ENCODE results near the gene PRKAR2B. TPM values are rescaled to one million over a fixed set of nuclear protein-coding genes. Genes with fewer than 3 reads are reported as not detected.

Gene PRKAR2B
- total RNA-seq, 1 experiment from 2014 or later, result 24.8 TPM

- no peak for DNase-seq (ENCODE audit: low read depth, low spot score)
- in situ Hi-C loops (cut with HindIII; ENCODE audit: low pct_unique_long_range_greater_than_20kb, low sequenced_read_pairs), result no loop called here
These were observed 19.0 kb downstream of the PRKAR2B start for GRCh38 chr7:107063245-107064120.

DNA sequence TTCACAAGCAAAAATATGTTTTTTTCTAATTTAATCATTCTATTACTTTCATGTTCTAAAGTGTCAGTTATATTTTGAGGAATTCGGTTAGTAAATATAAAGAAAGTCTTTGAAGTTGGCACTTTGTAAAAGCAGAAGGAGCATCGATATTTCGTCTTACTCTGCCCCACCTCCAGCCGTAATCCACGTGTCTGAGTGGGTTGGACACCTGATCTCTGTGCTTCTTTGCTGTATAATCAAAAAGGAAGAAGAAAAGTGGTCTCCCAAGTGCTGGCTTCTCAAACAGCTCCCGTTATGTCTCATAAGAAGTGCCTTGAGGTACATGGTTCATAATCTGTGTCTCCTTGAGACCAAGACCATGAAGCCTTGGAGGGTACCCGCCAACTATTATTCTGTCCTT, 19.8 kb downstream of the PRKAR2B start:
- DNase-seq (ENCODE audit: low read depth, low spot score), result no peak
- in situ Hi-C loops (cut with HindIII; ENCODE audit: low pct_unique_long_range_greater_than_20kb, low sequenced_read_pairs), result no loop called here

DNA sequence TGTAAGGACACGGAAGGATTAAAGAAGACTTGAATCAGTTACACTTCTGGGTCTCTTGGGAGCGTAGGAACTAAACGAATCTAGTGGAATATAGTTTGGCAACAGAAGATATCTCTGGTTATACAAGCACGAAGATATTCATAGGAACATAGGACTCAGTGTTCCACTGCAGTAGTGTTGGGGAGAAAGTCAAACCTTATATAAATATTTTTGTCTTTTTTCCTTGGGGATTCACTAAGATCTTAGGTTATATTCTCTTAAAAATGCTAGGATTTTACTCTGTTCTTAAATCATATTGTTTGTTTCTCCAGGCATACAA, 21.4 kb downstream of the PRKAR2B start:
- DNase-seq (ENCODE audit: low read depth, low spot score), result no peak
- in situ Hi-C loops (cut with HindIII; ENCODE audit: low pct_unique_long_range_greater_than_20kb, low sequenced_read_pairs), result no loop called here

DNA sequence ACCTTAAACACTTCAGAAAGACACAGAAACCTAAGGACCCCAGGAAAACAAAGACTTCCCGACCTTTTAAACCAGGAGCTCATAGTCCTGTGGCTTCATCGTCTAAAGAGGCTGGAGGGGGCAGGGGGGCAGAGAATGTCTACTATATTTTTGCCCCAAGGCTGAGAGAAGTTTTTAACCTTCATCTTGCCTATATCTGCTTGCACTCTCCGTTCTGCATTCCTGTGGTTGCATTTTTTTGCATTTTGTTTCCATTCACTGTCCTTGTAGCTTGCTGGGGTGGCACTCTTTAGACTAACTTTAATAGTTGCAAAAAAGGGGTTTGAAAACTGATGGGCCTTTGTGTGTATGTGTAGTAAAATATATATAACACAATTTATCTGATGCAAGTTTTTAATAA, 23.7 kb downstream of the PRKAR2B start:
- in situ Hi-C loops (cut with HindIII; ENCODE audit: low pct_unique_long_range_greater_than_20kb, low sequenced_read_pairs), result no loop called here
- no peak for DNase-seq (ENCODE audit: low read depth, low spot score)

GRCh38 chr7:107069457-107069856, 25.0 kb downstream of the PRKAR2B start:
- in situ Hi-C loops (cut with HindIII; ENCODE audit: low pct_unique_long_range_greater_than_20kb, low sequenced_read_pairs), result no loop called here
- DNase-seq (ENCODE audit: low read depth, low spot score), result no peak

DNA sequence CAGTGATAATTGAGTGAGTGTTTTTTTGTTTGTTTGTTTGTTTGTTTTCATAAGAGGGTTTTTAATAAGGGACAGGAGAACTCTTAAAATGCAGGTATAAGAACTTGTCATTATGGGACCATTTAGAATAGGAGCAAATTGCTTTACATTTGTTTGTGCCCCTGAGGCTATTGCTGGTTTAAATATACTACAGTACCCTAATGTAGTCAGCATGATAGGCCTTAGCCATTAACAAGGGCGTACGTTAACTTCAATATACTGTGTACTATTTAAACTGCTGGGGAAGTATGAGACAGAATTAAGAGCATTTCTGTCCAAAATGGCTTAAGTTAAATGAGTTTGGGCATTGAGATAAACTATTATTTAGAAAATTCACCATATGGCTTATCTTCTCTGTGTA, 26.2 kb downstream of the PRKAR2B start:
- in situ Hi-C loops (cut with HindIII; ENCODE audit: low pct_unique_long_range_greater_than_20kb, low sequenced_read_pairs), result no loop called here
- DNase-seq (ENCODE audit: low read depth, low spot score), result no peak

DNA sequence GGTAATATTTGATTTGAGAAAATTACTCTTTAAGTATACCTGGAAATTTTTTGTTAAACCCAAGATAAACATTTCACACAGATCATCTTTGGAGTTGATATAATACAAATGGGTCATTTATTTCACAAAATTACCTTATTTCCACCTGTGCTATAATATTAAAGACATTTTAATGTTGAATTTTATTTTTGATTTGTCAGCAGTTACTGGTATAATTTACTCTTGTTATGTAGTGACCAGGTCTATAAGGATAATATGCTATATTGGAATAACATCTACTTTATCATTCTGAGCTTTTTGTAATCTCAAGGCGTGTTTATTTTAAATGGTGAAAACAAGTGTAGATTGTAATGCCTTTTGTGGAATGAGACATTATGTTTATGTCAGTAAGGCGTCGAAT, 26.6 kb downstream of the PRKAR2B start:
- in situ Hi-C loops (cut with HindIII; ENCODE audit: low pct_unique_long_range_greater_than_20kb, low sequenced_read_pairs), result no loop called here
- DNase-seq (ENCODE audit: low read depth, low spot score), result no peak

DNA sequence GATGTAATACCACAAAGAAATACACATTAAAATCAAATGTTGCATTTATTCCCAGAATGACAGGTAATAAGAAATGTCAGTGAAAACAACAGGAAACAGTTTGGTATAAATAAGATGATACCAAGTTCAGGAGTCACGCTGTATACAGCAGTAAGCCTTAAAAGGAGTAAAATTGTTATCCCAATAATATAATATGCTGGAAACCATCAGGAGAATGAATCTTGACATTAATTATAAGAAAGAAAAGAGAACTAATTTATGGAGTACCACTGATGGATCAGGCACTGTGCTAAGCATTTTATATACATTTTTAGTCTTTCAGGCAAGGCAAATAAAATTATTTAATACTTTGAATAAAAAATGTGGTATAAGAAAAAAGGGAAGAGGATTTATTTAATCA, 27.6 kb downstream of the PRKAR2B start:
- DNase-seq (ENCODE audit: low read depth, low spot score), result no peak
- in situ Hi-C loops (cut with HindIII; ENCODE audit: low pct_unique_long_range_greater_than_20kb, low sequenced_read_pairs), result no loop called here

DNA sequence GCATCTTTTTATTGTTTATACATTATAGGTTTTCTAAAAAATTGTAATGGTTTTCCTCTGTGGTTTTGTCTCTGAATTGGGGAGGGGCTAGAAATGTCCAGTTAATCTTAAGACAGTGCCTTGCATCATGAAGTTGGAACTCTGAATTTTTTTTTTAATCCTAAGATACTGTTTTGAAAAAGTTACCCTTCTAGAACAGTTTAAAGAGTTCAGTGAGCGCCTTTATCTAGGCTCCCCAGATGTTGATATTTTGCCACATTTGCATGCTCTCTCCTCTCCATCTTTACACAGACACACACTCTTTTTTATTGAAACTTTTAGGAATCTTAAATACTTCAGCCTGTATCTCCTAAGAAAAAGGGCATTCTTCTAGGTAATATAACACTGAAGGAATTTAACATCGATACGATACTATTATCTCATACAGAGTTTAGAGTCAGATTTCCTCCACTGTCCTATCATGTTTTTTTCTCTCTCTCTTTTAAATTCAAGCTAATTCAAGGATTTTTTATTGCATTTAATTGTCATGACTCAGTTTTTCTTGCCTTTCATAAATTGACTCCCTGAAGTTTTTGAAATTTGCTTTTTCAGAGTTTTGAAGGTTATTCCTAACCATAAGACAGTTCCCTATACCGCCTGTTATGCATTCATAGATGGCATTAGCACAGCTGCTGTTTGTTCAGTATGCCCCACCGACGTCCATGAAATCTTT, 31.5 kb downstream of the PRKAR2B start:
- DNase-seq (ENCODE audit: low read depth, low spot score), result no peak
- in situ Hi-C loops (cut with HindIII; ENCODE audit: low pct_unique_long_range_greater_than_20kb, low sequenced_read_pairs), result no loop called here

GRCh38 chr7:107076781-107077698, 32.5 kb downstream of the PRKAR2B start:
- in situ Hi-C loops (cut with HindIII; ENCODE audit: low pct_unique_long_range_greater_than_20kb, low sequenced_read_pairs), result no loop called here
- no peak for DNase-seq (ENCODE audit: low read depth, low spot score)

- DNase-seq (ENCODE audit: low read depth, low spot score), result no peak
- in situ Hi-C loops (cut with HindIII; ENCODE audit: low pct_unique_long_range_greater_than_20kb, low sequenced_read_pairs), result no loop called here
These were observed 33.4 kb downstream of the PRKAR2B start for GRCh38 chr7:107077699-107078516.

GRCh38 chr7:107078517-107078966, 34.0 kb downstream of the PRKAR2B start:
- DNase-seq (ENCODE audit: low read depth, low spot score), result no peak
- in situ Hi-C loops (cut with HindIII; ENCODE audit: low pct_unique_long_range_greater_than_20kb, low sequenced_read_pairs), result no loop called here

- in situ Hi-C loops (cut with HindIII; ENCODE audit: low pct_unique_long_range_greater_than_20kb, low sequenced_read_pairs), result no loop called here
- no peak for DNase-seq (ENCODE audit: low read depth, low spot score)
These were observed 34.9 kb downstream of the PRKAR2B start for GRCh38 chr7:107079212-107079940.

DNA sequence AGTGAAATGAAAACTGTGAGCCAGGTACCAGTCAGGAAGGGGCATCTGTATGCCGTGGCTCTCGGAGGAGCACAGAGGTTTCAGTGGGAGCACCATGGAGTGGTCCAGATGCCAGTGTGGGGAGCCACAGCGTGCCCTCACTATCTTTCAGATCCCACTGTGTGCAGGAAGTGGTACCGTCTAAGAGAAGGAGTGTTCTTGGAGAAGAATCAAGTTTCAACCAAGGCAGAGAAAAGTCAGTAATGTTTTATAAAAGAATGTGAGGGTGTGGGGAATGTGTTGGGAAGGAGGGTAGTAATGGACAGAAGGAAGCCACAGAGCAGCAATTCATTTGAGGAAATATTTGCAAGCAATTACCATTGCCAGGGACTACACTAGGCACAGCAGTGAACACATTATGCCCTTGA, 35.6 kb downstream of the PRKAR2B start:
- in situ Hi-C loops (cut with HindIII; ENCODE audit: low pct_unique_long_range_greater_than_20kb, low sequenced_read_pairs), result no loop called here
- no peak for DNase-seq (ENCODE audit: low read depth, low spot score)

DNA sequence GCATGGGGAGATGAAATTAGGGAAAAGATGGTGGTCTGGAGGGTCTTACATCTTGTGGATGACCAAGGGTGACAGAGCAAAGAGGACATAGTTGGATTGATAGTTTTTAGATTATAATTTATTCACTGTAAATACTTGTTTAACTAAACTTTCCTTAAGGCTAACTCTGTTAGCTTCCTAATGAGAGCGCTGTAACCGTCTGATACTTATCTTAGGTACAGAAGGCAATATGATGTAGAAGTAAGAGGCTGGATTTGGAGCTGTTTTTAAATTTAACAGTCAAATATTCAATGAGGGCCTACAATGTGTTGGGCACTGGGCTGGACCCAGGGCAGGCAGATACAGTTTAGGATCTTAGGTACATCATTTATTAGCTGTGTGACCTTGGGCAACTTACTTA, 36.0 kb downstream of the PRKAR2B start:
- DNase-seq (ENCODE audit: low read depth, low spot score), result no peak
- in situ Hi-C loops (cut with HindIII; ENCODE audit: low pct_unique_long_range_greater_than_20kb, low sequenced_read_pairs), result no loop called here

DNA sequence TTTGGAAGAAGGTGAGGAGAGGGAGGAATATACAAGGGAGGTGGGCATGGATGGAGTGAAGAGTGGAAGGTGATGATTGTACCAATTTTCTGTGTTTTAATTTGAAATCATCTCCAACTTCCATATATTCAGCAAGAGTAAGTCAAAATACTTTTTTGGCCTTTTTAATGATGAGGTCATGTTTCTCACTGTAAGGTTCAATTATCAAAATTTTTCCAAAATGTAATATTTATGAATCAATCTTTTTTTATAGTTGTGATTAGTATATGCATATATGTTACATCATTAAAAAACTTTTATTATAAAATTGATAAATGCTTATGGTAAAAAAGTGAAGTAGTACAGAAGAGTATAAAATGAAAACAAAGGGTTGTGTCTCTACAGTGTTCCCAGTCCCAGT, 40.7 kb downstream of the PRKAR2B start:
- in situ Hi-C loops (cut with HindIII; ENCODE audit: low pct_unique_long_range_greater_than_20kb, low sequenced_read_pairs), result no loop called here
- no peak for DNase-seq (ENCODE audit: low read depth, low spot score)

- in situ Hi-C loops (cut with HindIII; ENCODE audit: low pct_unique_long_range_greater_than_20kb, low sequenced_read_pairs), result no loop called here
These were observed 45.1 kb downstream of the PRKAR2B start for GRCh38 chr7:107089627-107090026.

More at GRCh38 chr7:107089627-107090026, 45.1 kb downstream of the PRKAR2B start:
- no peak for DNase-seq (ENCODE audit: low read depth, low spot score)
